ENCODE data around the gene AFG3L2.

The AFG3L2 gene

DNA sequence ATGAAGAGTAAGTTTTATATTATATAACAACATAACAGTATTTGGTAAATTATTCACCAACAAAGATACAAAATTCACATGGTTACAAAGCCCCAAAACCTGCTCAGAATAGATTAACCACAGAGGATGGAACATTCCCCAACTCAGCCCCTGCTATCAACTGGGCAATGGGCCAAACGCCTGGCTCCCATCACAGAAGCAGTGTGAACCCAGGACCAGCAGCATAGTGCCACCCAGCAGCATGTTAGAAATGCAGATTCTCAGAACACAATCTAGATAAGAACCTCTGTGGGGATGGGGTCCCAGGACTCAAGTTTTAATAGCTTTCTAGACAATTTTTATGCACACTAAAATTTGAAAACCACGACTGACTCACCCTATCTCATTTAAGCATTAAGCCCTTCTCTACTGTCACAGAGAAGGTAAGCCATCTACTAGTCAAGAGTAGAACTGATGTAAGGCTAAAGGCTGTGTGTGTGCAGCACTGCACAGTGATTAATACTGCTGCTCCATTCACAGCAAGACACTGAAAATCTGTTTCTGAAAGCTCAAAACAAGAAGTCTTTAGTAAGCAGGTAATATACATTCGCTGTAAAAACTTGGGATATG lies 15.2 kb downstream of the AFG3L2 start:
- DNase-seq (ENCODE audit: low read depth in 2 of 2) = no peak

DNA sequence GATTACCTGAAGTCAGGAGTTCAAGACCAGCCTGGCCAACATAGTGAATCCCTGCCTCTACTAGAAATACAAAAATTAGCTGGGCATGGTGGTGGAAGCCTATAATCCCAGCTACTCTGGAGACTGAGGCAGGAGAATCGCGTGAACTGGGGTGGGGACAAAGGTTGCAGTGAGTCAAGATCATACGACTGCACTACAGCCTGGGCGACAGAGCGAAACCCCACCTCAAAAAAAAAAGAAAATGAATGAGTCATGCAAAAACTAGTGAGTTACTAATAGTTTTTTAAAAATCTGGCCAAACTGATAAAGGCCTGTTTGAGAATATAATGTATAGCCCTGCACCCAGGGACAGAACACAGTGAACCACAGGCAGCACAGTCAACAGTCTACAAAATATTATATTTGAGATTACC lies 17.5 kb downstream of the AFG3L2 start:
- DNase-seq (ENCODE audit: low read depth in 2 of 2) = no peak

DNA sequence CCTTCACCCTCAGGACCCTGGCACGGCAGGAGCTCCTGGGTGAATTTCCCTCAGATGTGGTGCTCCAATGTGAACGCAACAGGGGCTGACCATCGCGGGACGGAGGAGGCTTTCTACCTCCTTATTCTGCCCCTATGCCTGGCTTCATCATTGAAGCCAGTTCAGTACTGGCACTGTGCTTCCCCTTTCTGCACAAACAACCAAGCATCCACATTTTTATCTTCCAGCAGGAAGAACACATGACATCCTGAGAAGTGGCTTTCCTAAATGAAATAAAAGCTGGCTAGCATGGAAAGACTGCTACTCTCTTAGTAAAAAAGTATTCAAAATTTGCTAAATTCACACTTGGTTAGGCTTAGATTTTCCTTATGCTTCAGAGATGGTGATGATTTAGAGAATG lies 24.8 kb downstream of the AFG3L2 start:
- DNase-seq (ENCODE audit: low read depth in 2 of 2) = no peak

DNA sequence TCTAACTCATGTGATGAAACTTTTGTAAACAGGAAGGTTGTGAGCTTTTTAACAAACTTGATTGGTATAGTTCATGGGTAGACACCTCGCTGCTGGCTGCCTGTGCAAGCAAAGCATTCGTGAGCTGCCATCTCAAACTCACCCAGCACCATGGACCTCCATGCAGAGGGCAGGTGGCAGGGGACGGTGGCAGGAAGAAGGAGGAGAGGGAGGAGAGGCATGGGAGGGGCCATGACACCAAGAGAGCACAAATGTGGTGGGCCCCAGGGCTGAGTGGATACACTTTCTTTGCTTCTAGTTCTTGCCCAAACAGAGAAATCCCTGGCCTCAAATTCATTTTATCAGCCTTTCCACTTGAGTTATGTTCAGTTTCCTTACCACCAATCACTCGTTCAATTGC lies 29.1 kb downstream of the AFG3L2 start:
- DNase-seq (ENCODE audit: low read depth in 2 of 2) = no peak

DNA sequence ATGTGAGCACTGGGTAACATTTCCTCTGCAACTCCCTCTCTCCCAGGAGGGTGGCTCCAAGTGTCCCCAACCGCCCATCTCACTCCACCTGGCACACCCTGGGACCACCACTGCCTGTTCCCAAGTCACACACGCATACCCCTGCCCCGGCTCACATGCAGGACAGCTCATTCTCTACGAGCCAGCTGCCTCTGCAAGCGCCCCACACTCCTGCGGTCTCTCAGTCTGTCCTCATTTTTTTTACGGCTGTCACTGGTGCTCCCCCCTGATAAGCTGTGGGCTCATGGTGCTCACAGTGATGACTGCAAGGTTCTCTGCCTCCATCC lies 30.8 kb downstream of the AFG3L2 start:
- DNase-seq (ENCODE audit: low read depth in 2 of 2) = no peak

DNA sequence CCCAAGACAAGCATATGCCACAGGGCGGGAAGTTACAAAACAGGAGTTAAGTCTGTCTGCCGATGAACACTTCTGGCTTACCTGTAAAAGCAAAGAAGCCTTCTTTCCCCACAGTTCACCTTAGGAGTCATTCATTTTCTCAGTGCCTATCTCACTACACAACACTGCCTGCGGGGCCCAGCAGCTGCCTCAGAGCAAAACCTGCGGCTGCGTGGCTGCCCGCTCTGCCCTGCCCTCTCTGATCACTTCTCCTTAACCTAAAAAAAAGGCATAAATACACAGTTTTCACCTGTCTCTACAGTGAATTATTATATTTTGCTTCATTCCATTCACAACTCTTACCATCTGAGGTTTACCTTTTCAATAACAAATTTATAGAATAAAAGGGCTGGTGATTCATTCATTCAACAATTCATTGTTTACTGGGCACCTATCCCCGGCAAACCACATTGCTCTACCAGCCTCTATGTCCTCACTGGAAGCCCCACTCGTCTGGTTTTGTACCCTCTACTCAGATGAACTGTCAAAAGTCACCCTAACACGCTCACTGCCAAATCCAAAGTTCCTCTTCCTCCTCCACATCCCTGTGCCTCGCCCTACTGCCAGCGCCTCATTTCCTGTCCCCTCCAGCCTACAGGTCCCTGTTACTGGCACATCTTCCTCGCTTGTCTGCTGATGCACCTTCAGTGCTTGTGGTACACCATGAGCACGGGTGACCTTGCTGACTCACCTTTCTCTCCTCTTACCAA lies 31.4 kb downstream of the AFG3L2 start:
- no peak for DNase-seq (ENCODE audit: low read depth in 2 of 2)

DNA sequence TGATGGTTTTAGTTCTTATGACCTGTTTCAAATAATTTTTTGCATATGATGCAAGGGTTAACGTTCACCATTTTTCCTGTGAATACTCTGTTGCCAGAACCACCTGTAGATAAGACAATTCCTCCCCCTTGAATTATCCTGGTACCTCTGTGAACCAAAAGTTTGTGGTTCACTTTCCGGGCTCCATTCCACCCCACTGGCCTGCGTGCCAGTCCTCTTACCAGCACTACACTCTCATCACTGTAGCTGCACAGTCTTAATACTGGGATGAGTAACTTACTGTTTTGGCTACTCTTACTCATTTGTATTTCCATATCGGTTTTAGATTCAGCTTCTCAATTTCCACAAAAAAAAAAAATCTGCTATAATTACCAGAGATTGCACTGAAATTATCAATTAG lies 34.4 kb downstream of the AFG3L2 start:
- DNase-seq (ENCODE audit: low read depth in 2 of 2) = no peak

DNA sequence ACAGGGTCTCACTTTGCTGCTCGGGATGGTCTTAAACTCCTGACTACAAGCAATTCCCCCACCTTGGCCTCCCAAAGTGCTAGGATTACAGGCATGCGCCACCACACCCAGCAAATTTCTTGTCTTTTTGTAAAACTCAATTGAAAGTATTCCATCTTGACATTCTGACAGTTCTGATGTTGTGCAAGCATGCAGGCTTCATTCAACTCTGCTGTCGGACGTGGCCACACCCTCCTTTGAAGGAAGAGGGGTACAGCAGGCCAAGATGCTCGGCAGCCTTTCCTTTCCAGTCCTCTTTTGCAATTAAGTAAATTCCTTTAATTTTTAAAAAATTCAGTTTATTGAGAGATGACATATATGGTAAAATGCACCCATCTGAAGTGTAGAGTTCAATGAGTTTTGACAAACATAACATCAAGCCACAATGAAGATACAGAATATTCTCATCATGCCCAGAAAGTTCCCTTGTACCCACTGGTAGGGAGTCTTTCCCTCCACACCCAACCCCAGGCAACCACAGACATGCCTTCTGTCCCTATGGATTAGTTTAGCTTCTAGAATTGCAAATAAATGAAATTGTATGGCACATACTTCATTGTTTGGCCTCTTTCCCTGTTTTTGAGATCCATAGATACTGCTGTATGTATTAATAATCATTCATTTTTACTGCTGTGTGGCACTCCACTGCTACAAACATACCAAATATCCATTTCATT lies 35.9 kb downstream of the AFG3L2 start:
- DNase-seq (ENCODE audit: low read depth in 2 of 2) = no peak

DNA sequence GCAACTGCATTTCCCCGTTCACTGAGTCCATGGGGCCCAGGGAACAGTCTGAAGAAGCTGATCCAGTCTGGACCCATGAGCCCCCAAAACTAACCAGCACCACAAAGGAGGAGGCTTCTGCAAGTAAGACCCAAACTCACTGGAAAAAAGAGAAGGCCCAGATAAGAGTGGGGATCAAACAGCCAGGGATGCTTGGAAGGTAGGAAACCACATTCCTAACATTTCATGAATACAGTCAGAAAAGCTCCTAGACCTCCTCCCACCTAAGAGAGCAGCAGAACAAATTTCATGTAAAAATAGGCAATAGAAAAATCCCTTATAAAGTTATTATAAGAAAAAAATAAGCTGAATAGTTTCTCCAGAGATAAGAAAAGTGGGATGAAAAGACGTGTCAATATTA lies 38.6 kb downstream of the AFG3L2 start:
- DNase-seq (ENCODE audit: low read depth in 2 of 2) = no peak

DNA sequence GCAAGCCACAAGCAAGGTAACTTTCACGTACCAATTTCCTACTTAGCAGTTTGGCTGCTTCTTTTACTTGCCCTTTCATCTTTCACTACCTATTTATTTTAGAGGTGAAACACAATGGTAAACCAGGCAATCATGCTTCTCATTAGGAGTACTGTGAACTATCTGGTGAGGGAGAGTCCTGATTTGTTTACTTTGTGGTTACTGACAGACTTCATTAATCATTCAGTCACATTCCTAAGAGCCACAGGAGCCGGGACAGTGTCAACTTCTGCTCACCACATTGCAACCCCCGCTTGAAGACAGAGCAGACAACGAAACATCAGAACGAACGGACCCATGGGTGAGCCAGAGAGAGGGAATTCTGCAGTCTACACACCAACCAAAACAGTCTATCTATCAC lies 40.1 kb downstream of the AFG3L2 start:
- no peak for DNase-seq (ENCODE audit: low read depth in 2 of 2)

DNA sequence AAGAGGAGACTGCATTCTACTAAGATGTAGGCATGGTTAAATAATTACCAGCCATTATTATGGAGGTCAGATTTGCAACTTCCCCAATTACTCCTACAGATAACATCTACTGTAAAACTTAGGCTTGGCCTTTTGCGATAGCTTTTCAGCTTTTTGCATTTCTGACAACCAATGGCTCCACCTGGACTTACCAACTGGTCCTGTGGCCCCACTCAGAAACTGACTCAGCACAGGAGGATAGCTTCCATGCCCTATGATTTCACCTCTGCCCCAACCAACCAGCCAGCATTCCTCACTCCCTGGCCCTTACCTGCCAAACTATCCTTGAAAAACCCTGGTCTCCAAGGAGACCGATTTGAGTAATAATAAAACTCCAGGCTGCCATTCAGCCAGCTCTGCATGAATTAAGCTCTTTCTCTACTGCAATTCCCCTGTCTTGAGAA lies 40.8 kb downstream of the AFG3L2 start:
- no peak for DNase-seq (ENCODE audit: low read depth in 2 of 2)

DNA sequence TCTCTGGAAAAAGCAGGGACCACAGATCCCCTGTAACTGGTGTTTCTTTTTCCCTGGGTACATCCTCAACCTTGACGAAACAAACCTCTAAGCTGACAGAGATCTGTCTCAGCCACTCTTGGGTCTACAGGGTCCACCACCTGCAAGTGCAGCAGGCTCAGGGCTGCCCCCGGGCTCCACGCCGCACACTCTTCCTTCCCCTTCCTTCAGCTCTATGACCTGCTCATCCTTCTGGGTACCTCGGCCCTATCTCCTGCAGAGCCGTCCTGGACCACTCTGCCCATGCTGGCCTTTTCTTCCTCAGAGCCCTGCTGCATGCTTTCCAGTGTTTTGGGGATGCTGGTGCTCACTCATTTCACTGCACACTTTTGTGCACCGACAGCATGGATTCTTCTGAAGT lies 41.5 kb downstream of the AFG3L2 start:
- no peak for DNase-seq (ENCODE audit: low read depth in 2 of 2)

DNA sequence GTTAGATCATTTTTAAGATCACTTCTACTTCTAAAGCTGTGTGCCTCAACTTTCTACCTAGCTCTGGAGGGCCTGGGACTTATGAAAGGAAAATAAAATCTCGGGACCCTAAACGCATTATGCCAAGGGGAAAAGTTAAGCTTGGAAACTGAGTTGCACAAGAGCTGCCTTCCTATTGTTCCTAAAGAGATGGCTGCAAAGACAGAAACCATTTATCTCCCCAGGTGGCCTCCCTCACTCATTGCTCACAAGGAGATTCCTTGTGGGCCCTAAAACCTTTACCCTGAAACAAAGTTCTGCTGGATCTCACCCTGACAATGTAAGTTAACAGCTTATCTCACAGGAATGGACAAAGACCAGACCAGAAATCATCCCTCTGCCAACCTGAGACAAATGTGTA lies 42.2 kb downstream of the AFG3L2 start:
- DNase-seq (ENCODE audit: low read depth in 2 of 2) = no peak

DNA sequence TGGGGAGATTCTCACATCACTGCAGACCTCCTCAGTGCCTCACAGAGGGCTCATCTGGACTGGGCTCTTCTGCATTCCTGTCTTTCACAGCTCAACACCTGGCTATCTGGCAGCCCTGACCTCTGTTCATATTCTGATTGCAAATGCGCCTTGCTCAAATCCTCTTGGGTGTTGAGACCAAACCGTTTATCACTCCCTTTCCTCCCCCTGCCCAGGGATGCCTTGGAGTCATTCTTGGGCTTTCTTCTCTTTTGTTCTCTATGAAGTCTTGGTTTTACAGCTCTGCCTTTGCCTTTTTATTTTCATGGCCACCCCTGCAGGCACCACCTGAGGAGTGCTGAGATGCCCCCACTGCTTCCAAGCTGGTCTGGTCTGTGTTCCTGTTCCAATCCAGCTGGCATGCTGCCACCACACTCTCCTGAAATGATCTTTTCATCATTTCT lies 42.6 kb downstream of the AFG3L2 start:
- DNase-seq (ENCODE audit: low read depth in 2 of 2) = no peak

DNA sequence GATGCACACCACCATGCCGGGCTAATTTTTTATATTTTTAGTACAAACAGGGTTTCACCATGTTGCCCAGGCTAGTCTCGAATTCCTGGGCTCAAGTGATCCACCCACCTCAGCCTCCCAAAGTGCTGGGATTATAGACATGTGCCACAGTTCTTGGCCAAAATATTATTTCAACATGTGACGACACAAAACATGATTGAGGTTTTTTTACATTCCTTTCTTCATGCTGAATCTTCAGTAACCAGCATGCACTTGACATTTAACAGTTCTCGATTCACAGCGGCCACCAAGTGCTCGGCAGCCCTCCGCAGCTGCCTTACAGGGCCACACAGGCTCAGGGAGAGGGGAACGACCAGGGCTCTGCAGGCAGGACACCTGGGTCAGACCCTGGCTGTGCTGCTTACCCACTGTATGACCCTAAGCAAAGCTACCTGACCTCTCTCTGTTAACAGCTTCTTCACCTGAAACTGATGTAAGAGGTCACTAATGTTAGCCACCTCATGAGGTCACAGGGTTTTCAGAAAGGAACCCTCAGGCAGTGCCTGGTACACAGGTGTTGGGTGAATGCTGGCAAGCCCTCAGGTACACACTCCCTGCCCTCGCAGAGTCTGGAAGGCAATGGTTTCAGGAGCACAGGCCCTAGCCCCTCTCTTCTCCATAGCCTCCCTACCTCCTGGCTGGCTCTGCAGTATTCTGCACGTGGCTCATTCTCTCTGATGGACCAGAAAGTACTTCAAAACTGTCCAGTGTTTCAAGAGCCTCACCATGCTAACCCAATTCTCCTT lies 43.3 kb downstream of the AFG3L2 start:
- DNase-seq (ENCODE audit: low read depth in 2 of 2) = no peak

DNA sequence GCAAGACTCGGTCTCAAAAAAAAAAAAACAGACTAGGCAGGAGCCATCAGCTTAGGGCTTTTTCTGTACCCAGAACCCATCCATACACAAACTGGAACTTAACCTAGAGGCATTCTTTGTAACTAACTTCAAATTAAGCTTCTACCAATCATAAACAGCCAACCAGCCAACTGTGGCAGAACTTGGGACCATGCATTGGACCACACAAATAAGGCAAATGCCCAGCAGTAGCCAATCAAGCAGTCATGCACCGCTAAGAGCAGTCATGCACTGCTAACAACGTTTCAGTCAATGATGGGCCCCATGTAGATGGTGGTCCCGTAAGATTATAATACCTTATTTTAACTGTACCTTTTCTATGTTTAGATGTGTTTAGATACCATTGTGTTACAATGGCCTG lies 46.3 kb downstream of the AFG3L2 start:
- DNase-seq (ENCODE audit: low read depth in 2 of 2) = no peak

DNA sequence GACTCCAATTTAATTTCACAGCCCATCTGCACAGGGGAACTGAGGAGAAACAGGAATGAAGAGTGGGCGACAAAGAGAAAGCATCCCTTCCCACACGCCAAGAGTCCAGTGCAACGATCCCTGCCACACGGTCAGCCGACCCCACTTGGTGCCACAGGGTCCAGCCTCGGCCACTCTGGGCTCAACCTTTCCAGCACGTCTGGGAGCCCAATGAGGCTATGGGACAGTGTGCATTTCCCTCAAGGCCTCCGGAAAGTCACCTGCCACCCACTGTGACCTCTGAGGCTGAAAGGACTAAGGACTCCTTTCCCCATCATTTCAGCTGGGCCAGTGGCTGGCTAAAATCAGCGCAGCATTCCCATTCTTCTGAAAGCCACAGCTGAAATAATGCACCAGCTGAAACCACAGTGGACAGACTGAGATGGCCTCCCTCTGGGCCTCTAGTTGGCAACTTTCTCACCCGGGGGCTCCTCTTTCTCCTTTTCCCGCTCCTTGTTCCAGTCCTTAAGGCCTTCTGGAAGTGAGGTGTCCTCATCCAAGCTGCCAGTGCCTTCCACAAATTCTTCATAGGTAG lies 47.8 kb downstream of the AFG3L2 start:
- no peak for DNase-seq (ENCODE audit: low read depth in 2 of 2)

DNA sequence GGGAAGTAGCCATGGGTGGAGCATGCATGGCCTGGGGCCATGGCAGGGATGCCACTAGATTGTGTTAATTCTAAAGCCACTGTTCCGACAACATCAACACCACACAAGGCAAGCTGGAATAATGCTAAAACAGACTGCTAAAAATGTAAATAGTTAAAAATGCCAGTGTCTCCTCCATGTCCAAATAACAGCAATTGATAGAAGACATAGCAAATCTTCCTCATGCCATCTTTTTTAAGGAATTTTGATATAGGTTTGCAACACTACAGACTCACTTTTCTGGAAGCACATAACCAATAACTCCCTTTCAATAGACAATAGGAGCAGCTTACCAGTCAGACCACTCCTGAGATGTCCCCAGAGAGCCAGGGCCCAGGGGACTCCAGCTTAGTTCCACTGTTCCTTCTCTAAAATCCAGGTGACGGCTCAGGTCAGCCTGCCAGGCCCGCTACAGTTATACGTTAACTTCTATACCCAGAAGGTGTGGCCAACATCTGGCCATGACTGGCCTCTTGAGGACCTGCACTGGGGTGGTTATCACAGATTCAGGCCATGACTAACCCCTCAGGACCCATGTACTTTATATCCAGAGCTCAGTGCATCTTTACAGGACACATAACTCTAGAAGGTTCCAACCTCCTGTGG lies 48.7 kb downstream of the AFG3L2 start:
- no peak for DNase-seq (ENCODE audit: low read depth in 2 of 2)

DNA sequence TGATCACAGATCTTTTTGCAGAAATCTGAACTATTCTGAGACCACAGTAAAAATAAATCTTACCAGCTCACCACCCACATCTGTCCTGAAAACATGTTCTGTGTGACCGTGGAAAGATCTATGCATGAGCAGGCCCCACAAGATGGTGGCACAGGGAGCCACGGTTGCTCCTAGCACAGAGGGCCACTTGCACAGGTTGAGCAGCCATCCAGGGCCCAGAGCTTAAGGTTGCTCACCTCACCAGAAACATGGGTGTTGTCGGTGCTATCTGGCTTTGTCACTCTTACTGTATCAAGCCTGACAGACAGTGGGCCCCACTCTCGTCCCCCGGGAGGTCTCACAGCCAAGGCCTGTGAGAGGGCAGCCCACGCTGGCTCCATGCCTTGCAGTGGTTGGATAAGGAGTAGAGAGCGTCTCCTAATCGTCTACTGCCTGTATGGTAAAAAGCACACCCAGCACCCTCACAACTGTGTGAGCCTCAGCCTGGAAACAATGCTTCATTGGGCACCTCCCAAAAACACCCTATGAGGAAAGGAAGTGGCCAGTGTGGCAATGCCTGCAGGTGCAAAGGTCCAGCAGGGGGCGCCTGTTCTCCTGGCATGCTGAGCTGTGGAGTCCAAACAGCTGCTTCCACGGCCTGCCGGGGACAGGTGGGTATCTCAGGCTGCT lies 49.4 kb downstream of the AFG3L2 start:
- peak; percentile 32 to 60 for DNase-seq (ENCODE audit: low read depth in 2 of 2)

DNA sequence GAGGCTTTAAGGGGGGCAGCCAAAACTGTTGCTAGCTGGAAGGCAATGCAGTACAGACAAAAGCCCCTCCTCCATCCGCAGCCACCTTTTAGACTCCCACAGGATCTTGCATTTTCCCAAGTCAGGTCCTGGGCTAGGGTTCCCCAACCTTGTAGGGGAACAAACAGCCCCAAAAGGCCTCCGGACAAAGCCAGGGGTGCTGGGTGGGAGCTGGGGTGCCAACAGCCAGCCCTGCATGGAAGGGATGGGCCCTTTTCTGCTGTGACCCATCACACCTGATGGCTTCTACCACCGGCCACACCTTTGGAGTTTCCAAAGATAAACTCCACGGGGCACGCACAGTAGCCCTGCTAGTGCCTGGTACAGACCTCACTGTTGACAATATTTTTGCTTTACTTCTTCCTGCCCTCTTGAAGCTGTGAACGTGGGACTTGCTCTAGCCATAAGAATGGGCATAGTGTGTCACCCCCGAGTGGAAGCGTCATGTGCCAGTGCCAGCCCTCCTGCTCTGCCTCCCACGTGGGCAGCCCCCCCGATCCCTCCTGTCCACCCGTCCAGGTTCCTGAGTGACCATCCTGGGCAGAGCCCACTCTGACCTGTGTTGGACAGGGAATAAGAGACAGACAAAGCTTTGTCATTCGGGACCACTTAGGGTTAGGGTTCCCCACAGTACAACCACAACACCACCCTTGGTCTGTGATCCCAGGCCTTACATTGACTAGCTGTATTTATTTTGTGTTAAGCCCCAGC lies 50.1 kb downstream of the AFG3L2 start:
- no peak for DNase-seq (ENCODE audit: low read depth in 2 of 2)

Data from stimulated activated CD8-positive, alpha-beta memory T cell treated with anti-CD3 and anti-CD28 coated beads, Interleukin-7, amount 100 ng/mL, for 1 hour (primary cell).